ENCODE measurements around the gene HEMK1. TPM values are rescaled to one million over a fixed set of nuclear protein-coding genes. Genes with fewer than 3 reads are reported as not detected.

Gene HEMK1
- total RNA-seq, 2 donors from 2014 or later: 5.4 to 12.7 TPM

DNA sequence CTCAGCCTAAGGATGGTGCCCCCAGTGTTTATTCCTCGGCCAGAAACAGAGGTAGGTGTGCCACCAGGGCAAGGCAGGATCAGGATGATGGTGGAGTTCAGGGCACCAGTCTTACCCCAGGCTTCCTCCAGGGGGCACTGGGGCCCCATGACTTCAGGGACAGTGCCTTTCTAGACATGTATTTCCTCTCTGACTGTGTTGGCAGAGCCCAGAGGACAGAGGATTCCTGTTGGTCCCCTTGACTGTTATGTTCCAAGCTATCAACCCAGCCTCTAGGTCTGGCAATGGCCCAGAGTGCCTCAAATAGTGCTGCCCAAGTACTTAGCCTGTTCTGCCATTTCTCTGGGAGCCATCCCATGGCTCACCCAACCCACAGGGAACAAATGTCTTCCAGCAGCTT, 2.8 kb downstream of the HEMK1 start:
- DNase-seq (ENCODE audit: low spot score): no peak
- H3K27ac ChIP-seq: no peak overlapping the region
- ATAC-seq (ENCODE audit: insufficient number of reproducible peaks, low FRiP score, low read depth): no peak

DNA sequence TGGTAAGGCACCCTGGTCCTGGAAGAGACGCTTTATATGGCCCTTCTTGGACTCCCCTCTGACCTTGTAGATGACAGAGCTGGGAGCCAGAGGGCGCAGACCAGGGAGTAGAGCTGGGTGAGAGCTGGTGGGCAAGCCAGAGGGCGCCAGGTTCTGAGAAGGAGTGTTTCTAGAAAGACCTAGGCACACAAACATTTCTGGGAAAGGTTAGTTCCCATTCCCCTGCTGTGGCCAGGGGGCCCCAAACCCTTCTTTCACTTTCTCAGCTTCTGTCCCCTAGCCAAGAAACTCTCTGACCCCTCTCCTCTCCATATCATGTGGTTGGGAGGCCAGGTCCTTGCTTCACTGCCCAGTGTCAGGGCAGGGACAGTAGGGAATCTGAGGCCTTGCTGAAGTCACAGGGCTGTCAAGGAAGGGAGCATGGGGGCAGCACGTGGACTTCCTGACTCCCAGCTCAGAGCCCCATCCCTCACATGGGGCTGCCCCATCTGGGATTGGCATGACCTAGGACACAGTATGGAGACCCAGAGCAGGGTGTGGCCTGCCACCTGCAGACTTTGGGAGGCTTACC, 3.6 kb downstream of the HEMK1 start:
- H3K9me3 ChIP-seq: no peaks in the 10 kb centered on the region
- H3K27me3 ChIP-seq (replicated peaks; ENCODE audit: insufficient read depth): no peaks in the 10 kb centered on the region
- TF ChIP-seq, protein P1, sequence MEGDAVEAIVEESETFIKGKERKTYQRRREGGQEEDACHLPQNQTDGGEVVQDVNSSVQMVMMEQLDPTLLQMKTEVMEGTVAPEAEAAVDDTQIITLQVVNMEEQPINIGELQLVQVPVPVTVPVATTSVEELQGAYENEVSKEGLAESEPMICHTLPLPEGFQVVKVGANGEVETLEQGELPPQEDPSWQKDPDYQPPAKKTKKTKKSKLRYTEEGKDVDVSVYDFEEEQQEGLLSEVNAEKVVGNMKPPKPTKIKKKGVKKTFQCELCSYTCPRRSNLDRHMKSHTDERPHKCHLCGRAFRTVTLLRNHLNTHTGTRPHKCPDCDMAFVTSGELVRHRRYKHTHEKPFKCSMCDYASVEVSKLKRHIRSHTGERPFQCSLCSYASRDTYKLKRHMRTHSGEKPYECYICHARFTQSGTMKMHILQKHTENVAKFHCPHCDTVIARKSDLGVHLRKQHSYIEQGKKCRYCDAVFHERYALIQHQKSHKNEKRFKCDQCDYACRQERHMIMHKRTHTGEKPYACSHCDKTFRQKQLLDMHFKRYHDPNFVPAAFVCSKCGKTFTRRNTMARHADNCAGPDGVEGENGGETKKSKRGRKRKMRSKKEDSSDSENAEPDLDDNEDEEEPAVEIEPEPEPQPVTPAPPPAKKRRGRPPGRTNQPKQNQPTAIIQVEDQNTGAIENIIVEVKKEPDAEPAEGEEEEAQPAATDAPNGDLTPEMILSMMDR (IDR thresholded peaks at IDR 0.05): no peak
- H3K36me3 ChIP-seq: peaks cover 9% of the 10 kb centered on the region
- DNase-seq (ENCODE audit: low spot score): no peak
- no peak overlapping the region for H3K27ac ChIP-seq
- H3K4me1 ChIP-seq (ENCODE audit: control insufficient read depth in 1 of 2, low read depth in 2 of 2): peaks cover 0 to 29% of the 10 kb centered on the region in 2 donors
- no peak for ATAC-seq (ENCODE audit: insufficient number of reproducible peaks, low FRiP score, low read depth)
- H3K4me3 ChIP-seq: no peak overlapping the region

More for the DNA sequence above, 2.8 kb downstream of the HEMK1 start:
- H3K36me3 ChIP-seq: peaks cover 1% of the 10 kb centered on the region
- H3K9me3 ChIP-seq: no peaks in the 10 kb centered on the region
- TF ChIP-seq, protein P1 (IDR thresholded peaks at IDR 0.05): peak; percentile 92
- peaks cover 0 to 31% of the 10 kb centered on the region in 2 donors for H3K4me1 ChIP-seq (ENCODE audit: control insufficient read depth in 1 of 2, low read depth in 2 of 2)
- no peak overlapping the region for H3K4me3 ChIP-seq
- H3K27me3 ChIP-seq (replicated peaks; ENCODE audit: insufficient read depth): no peaks in the 10 kb centered on the region

DNA sequence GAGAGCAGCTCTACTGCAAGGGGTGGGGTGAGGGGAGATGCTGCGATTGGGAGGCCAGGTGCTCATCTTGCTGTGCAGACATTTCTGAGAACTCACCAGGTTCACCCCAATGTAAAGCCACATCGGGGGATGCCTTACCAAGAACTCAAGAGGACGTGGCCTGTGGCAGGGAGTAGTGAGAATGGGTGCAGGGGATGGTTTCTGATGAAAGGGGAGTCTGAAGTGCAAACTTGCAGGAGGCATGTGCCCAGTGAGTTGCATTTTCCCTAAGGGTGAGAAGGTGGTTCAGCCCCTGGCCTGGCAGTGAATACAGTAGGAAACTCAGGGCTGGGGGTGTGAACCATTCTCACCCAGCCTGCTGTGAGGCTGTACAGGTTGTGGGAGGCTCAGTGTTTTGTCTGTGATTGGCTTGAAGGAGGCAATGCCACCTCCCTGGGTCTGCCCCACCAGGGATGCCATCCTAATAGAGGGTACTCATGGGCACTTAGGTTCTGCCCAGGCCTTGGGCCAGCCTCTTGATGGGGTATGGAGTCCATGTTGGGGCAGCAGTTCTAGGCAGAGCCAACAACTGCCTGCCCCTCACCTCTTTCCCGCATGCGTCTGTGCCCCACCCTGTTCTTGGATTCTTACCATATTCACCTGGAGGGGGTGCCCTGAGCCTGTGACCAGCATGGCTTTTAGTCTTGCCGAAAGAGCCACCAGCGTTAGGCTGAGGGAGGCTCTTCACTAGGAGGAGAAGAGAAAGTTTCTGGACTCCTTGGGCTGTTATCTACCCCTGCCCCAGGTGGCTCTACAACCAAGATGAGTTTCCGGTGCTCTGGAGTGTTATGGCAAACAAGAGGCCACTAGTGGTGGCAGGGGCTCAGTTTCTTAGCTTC, 4.5 kb downstream of the HEMK1 start:
- Histone ChIP-seq H3K27ac (no peak overlapping the region), H3K4me1 (ENCODE audit: control insufficient read depth in 1 of 2, low read depth in 2 of 2) (peaks cover 0 to 22% of the 10 kb centered on the region in 2 donors), H3K9me3 (no peaks in the 10 kb centered on the region), H3K36me3 (peaks cover 9% of the 10 kb centered on the region), H3K4me3 (no peak overlapping the region), H3K27me3 (replicated peaks; ENCODE audit: insufficient read depth) (no peaks in the 10 kb centered on the region)
- DNase-seq (ENCODE audit: low spot score) (no peak), ATAC-seq (ENCODE audit: insufficient number of reproducible peaks, low FRiP score, low read depth) (no peak)
- TF ChIP-seq, protein P1 (IDR thresholded peaks at IDR 0.05): no peak

DNA sequence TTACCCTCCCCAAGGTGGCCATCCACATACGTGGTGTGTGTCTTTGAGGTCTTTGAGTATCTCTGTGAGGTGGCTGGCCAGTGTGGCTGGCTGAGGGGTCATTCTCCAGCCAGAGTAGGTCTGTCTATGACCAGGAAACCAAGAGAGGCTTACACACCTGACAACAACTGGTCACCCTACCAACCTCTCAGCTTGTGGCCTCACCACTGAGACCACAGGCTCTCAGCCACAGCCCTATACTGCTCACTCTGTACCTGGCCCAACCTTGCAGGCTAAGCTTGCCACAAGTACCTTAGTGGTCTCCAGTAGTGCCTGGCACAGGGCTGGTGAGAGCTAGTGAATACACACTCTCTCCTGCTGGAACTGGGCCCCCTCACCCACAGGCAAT, 5.1 kb downstream of the HEMK1 start:
- H3K27ac ChIP-seq: no peak overlapping the region
- TF ChIP-seq, protein P1 (IDR thresholded peaks at IDR 0.05): no peak
- no peak for ATAC-seq (ENCODE audit: insufficient number of reproducible peaks, low FRiP score, low read depth)

DNA sequence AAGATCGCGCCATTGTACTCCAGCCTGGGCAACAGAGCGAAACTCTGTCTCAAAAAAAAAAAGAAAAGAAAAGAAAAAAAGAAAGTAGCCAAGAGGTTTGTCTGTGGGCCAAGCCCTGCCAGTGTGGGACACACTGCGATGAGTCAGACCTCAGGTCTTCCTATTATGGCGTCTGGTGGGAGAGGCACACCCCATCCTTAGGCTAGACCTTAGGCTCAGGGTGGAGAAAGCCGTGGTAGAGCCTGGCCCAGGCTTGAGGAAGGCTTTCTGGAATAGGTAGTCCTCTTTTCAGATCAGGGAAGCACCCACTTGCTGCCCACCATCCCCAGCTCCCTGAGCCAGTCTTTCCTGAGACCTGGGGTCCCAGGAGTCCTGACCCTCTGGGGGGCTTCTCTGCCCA, 6.0 kb downstream of the HEMK1 start:
- TF ChIP-seq, protein P1 (IDR thresholded peaks at IDR 0.05): no peak
- peaks cover 17% of the 10 kb centered on the region for H3K36me3 ChIP-seq
- DNase-seq (ENCODE audit: low spot score): no peak
- H3K4me3 ChIP-seq: no peak overlapping the region
- no peaks in the 10 kb centered on the region for H3K9me3 ChIP-seq
- H3K27ac ChIP-seq: no peak overlapping the region
- H3K4me1 ChIP-seq (ENCODE audit: control insufficient read depth in 1 of 2, low read depth in 2 of 2): peaks cover 0 to 15% of the 10 kb centered on the region in 2 donors
- H3K27me3 ChIP-seq (replicated peaks; ENCODE audit: insufficient read depth): no peaks in the 10 kb centered on the region
- ATAC-seq (ENCODE audit: insufficient number of reproducible peaks, low FRiP score, low read depth): no peak

More for the DNA sequence above, 5.1 kb downstream of the HEMK1 start:
- peaks cover 9% of the 10 kb centered on the region for H3K36me3 ChIP-seq
- H3K4me1 ChIP-seq (ENCODE audit: control insufficient read depth in 1 of 2, low read depth in 2 of 2): peaks cover 0 to 22% of the 10 kb centered on the region in 2 donors
- no peaks in the 10 kb centered on the region for H3K9me3 ChIP-seq
- DNase-seq (ENCODE audit: low spot score): no peak
- H3K27me3 ChIP-seq (replicated peaks; ENCODE audit: insufficient read depth): no peaks in the 10 kb centered on the region
- H3K4me3 ChIP-seq: no peak overlapping the region
